ENCODE measurements around the gene TIPARP. TPM values are rescaled to one million over a fixed set of nuclear protein-coding genes. Genes with fewer than 3 reads are reported as not detected.
"Not testable (repeated sequence)": the region's sequence is repeated elsewhere in the genome, so short reads cannot be mapped to it uniquely, and the experiment has no call there.

TIPARP gene
- total RNA-seq, 4 donors from 2014 or later, result 39.7 to 90.8 (median 52.2) TPM

- no peaks in the 10 kb centered on the region for H3K9me3 ChIP-seq
- DNase-seq, result no peak
- no peak overlapping the region for H3K4me3 ChIP-seq
- H3K4me1 ChIP-seq, result no peaks in the 10 kb centered on the region
- H3K27ac ChIP-seq, result no peak overlapping the region
- no peaks in the 10 kb centered on the region for H3K36me3 ChIP-seq
- TF ChIP-seq POLR2A (IDR thresholded peaks at IDR 0.05), result no peak
- no peak for TF ChIP-seq CTCF (IDR thresholded peaks at IDR 0.05)
- no peaks in the 10 kb centered on the region for H3K27me3 ChIP-seq
Observed at GRCh38 chr3:156735471-156735870, 61.1 kb downstream of the TIPARP start.

- not testable (repeated sequence) for DNase-seq, H3K27ac ChIP-seq, H3K4me3 ChIP-seq, H3K36me3 ChIP-seq, H3K27me3 ChIP-seq, H3K4me1 ChIP-seq, H3K9me3 ChIP-seq
Observed at GRCh38 chr3:156737049-156737448, 62.7 kb downstream of the TIPARP start.

GRCh38 chr3:156738251-156738650, 63.9 kb downstream of the TIPARP start:
- DNase-seq, result no peak
- Histone ChIP-seq H3K36me3 (no peaks in the 10 kb centered on the region), H3K27me3 (no peaks in the 10 kb centered on the region), H3K27ac (no peak overlapping the region), H3K4me3 (no peak overlapping the region), H3K9me3 (no peaks in the 10 kb centered on the region), H3K4me1 (no peaks in the 10 kb centered on the region)
- no peak for TF ChIP-seq CTCF (IDR thresholded peaks at IDR 0.05)
- TF ChIP-seq POLR2A (IDR thresholded peaks at IDR 0.05), result no peak

GRCh38 chr3:156739976-156740375, 65.6 kb downstream of the TIPARP start:
- H3K4me3 ChIP-seq, result no peak overlapping the region
- TF ChIP-seq CTCF (IDR thresholded peaks at IDR 0.05), result no peak
- TF ChIP-seq POLR2A (IDR thresholded peaks at IDR 0.05), result no peak
- H3K9me3 ChIP-seq, result no peaks in the 10 kb centered on the region

GRCh38 chr3:156740581-156740980, 66.2 kb downstream of the TIPARP start:
- not testable (repeated sequence) for H3K4me3 ChIP-seq, H3K27ac ChIP-seq, DNase-seq, H3K27me3 ChIP-seq, H3K4me1 ChIP-seq, H3K36me3 ChIP-seq, H3K9me3 ChIP-seq

More at GRCh38 chr3:156739976-156740375, 65.6 kb downstream of the TIPARP start:
- Histone ChIP-seq H3K27me3 (no peaks in the 10 kb centered on the region), H3K4me1 (no peaks in the 10 kb centered on the region), H3K27ac (no peak overlapping the region), H3K36me3 (no peaks in the 10 kb centered on the region)
- DNase-seq, result no peak

- Histone ChIP-seq H3K27me3 (no peaks in the 10 kb centered on the region), H3K27ac (no peak overlapping the region), H3K9me3 (no peaks in the 10 kb centered on the region), H3K36me3 (no peaks in the 10 kb centered on the region), H3K4me1 (no peaks in the 10 kb centered on the region), H3K4me3 (no peak overlapping the region)
- TF ChIP-seq CTCF (IDR thresholded peaks at IDR 0.05) (no peak), POLR2A (IDR thresholded peaks at IDR 0.05) (no peak)
- no peak for DNase-seq
Observed at GRCh38 chr3:156741935-156742334, 67.5 kb downstream of the TIPARP start.

GRCh38 chr3:156742401-156742800, 68.0 kb downstream of the TIPARP start:
- no peak for TF ChIP-seq CTCF (IDR thresholded peaks at IDR 0.05)
- no peak for TF ChIP-seq POLR2A (IDR thresholded peaks at IDR 0.05)
- Histone ChIP-seq H3K36me3 (no peaks in the 10 kb centered on the region), H3K27ac (no peak overlapping the region), H3K4me1 (no peaks in the 10 kb centered on the region), H3K9me3 (peaks cover 0 to 2% (median 0%) of the 10 kb centered on the region in 4 donors), H3K27me3 (no peaks in the 10 kb centered on the region), H3K4me3 (no peak overlapping the region)
- no peak for DNase-seq
